GM10847 (cell line): ENCODE measurements around the gene PHYHIPL.

Experiments used
- POLR2A ChIP-seq: IDR thresholded peaks from 2 replicates; pipeline ENCODE4 v1.6.1; 2011; ENCODE audit not compliant: insufficient read length; ENCODE audit errors: extremely low read depth

Gene PHYHIPL

GRCh38 chr10:59176241-59177030 lies at the start of gene PHYHIPL:
TSS of gene PHYHIPL (plus strand) at chr10:59176643. CDS start at chr10:59176854, 211 bp downstream.
- no peak for TF ChIP-seq POLR2A

DNA sequence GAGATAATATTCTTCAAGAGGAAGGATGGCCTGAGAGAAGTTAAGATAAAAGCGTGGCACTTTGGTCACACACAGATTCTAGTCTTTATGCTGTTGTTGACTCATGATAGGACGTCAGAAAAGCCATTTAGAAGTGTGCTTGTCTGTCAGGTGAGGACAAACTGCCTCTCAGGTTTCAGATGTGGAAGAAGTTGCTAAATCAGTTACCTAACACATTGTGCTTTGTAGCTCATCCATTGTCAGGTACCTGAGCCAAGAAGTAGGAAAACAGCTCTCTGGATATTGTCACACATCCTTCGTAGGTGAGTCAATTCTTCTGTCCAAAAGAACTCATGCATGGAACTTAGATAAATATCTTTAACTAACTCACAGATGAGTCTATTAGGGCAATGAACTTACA lies 49.5 kb upstream of the PHYHIPL start:
- no peak for TF ChIP-seq POLR2A

GRCh38 chr10:59127991-59128390 lies 48.5 kb upstream of the PHYHIPL start:
- no peak for TF ChIP-seq POLR2A

DNA sequence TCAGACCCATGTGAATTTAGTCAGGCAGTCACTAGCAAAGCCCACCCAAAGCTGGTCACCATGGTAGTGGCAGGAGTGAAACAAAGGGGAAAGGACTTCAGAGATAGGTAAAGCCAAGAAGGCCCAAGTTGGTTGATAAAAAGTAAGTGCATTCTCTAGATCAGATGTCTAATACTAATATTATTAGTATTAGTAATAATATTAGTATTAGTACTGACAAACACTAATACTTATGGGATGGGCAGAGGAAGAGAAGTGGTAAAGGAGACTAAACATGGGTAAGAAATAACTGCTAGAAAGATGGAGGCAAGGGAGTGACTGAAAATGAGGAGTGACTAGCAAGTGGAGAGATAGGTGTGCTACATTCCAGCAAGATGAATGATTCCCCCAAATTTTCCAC lies 46.6 kb upstream of the PHYHIPL start:
- TF ChIP-seq POLR2A = no peak

GRCh38 chr10:59131666-59132065 lies 44.8 kb upstream of the PHYHIPL start:
- TF ChIP-seq POLR2A = no peak

GRCh38 chr10:59133841-59134593 lies 42.4 kb upstream of the PHYHIPL start:
- TF ChIP-seq POLR2A = no peak

- TF ChIP-seq POLR2A = no peak
Measured at GRCh38 chr10:59134785-59135184, 41.7 kb upstream of the PHYHIPL start.

- no peak for TF ChIP-seq POLR2A
Measured at GRCh38 chr10:59135275-59135674, 41.2 kb upstream of the PHYHIPL start.

DNA sequence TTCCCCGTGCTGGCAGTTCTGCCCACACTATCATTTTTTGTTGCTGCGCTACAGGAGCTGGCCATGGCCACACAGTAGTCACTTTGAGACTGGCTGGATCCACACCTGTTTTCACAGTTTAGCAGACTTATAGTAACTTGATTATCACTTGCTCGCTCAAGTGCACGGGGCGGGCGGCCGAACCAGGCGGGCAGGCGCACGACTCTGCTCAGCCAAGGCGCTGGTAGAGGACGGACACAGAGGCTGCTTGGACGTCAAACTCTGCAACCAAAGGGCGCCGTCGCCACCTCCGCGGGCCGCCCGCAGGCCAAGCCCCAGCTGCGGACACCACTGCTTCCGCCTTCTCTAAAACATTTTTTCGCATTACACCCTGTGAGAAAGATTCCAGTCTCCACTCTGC lies 38.4 kb upstream of the PHYHIPL start:
- TF ChIP-seq POLR2A = no peak

DNA sequence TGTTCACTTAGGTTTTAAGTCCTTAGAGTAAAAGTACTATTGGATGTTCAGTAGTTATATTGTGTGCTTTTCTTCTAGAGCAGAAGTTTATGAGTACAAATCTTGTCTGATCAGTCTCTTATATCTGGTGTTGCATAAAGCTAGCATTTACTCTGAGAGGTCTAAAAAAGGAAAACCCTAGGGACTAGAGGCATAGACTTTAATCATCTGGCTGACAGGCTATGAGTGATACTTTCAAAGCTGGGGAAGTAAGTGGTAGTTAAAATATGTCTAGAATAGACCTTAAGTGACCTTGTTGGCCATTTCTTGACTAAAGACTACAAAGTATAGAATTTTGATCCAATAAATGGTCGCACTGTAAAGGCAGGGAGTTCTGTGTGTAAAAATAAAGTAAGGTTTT lies 32.9 kb upstream of the PHYHIPL start:
- no peak for TF ChIP-seq POLR2A

GRCh38 chr10:59148701-59149100 lies 27.7 kb upstream of the PHYHIPL start:
- TF ChIP-seq POLR2A = no peak

DNA sequence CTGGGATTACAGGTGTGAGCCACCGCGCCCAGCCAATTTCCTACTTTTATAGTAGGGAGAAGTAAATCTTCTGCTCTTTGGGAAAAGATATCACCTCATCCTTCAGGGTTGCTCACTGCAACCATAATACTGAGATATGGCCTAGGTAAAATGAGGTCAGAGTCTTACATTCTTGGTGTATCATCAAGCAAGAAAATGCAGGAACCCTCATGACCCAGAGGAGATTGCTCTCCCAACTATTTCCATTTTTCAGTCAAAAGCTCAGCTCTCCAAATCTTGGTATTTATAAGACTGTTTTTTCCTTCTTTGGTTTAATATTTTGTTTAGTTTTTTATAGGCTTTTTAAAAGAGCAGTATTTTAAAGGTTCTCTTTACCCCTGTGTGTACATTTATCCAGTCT lies 20.9 kb upstream of the PHYHIPL start:
- TF ChIP-seq POLR2A = no peak

DNA sequence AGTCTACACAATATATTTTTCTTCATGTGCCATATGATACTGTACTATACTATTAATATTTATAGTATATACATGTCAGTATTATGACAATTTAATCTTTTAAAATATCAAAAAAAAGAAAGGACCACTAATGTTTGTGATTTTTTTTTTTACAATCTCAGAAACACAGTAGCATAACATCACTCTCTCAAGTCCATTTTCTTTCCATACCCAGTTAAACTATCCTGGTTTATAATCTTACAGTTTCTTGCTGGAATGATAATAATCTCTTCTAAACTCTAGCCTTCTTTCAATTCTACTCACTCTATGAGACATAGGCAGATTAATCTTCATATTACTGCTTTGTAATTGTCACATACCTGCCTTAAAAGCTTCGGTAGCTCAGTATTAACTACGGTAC lies 8.9 kb upstream of the PHYHIPL start:
- TF ChIP-seq POLR2A = no peak

DNA sequence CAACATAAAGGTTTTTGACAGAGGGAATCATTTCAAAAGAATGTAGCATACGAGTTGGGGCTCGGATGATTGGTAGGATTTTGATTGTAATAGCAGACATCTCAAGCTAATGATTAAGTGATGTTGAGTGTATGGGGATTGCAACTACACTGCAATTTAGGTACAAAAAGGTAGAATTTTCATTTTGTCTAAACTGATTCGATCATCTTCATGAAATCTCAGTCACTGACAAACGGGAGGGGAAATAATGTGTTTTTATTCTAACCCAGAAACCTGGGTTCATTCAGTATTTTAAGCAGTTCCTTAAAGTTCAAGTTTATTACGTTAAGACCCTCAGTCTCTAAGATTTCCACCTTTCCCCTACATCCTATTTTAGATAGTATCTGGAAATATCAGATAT lies 3.9 kb upstream of the PHYHIPL start:
- no peak for TF ChIP-seq POLR2A

- no peak for TF ChIP-seq POLR2A
Measured at GRCh38 chr10:59173414-59173813, 3.0 kb upstream of the PHYHIPL start.

DNA sequence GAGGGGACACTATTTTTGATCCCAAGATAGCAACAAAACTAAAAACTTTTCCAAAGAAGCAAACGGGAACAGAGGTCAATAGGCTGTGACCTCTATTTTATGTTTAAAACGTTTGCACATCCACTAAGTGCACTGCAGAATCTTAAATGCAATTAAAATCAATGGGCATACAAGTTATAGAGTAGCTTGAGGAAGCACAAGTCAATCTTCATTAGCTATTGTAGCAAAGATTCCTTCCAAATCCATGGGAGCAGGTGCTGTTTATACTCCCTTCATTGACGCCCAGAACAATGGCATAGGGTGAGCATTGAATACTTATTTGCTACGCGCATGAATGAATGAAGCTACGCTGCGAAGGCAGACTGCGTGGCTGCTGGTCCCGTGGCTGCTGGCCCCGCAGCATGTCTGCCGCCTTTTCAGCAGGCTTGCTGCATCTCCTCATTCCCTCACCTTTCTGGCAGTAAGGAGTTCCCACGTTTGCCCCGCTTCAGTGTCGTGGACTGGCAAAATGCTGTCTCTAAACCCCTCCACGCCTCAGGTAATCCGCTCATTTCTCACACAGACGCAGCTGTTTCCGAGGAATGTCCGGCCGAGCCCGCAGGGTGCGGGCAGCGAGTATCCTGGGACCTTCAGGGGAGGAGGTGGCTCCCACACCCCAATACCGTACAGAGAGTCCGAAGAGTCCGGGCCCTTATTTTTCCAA lies 754 bp upstream of the PHYHIPL start:
- no peak for TF ChIP-seq POLR2A
